ENCODE measurements around the gene WFIKKN1.

DNA sequence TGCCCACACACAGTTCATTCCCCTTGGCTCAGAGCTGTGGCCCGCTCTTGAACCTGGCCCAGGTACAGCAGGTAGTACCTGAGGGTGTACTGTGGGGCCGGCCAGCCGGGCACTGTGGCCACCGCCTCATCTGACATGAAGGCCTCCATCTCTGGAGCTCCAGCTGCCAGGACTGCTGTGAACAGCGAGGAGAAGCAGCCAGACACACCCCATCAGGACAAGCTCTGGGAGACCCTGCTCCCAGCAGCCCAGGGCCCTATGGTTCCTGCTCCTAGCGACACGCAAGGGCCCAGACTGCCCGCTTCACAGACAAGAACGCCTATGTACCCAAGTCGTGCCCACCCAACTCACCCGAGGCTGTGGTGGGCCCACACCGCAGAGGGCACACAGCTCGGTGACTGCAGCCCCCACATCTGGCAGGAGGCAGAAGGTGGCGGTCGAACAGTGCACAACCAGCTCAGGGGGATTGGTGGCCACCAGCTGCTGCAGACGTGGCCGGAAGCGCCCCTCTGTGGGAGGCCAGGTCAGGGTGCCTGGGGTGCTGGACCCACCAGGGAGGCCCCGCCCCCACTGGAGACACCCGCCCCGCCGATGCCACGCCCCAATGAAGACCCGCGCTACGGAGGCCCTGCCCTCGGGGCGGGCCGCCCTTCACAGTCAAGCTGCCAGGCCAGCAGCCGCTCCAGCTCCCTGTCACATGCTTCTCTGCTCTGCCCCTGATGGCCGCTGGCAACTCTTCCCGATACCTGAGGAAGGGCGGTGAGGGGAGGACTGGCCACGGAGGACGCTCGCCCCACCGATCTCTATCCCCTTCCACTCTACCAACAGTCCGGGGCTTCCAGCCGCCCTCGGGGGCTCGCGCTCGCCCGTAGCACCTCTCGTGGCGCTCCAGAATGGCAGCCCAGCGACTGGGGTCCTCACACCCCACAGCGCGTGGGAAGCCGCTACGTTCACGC lies 48.4 kb downstream of the WFIKKN1 start:
- TF ChIP-seq, protein P1, sequence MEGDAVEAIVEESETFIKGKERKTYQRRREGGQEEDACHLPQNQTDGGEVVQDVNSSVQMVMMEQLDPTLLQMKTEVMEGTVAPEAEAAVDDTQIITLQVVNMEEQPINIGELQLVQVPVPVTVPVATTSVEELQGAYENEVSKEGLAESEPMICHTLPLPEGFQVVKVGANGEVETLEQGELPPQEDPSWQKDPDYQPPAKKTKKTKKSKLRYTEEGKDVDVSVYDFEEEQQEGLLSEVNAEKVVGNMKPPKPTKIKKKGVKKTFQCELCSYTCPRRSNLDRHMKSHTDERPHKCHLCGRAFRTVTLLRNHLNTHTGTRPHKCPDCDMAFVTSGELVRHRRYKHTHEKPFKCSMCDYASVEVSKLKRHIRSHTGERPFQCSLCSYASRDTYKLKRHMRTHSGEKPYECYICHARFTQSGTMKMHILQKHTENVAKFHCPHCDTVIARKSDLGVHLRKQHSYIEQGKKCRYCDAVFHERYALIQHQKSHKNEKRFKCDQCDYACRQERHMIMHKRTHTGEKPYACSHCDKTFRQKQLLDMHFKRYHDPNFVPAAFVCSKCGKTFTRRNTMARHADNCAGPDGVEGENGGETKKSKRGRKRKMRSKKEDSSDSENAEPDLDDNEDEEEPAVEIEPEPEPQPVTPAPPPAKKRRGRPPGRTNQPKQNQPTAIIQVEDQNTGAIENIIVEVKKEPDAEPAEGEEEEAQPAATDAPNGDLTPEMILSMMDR (IDR thresholded peaks at IDR 0.05), result no peak
- peak in 1 of 2 donors; percentile 8 for TF ChIP-seq POLR2A (IDR thresholded peaks at IDR 0.05)
